Kidney capillary endothelial cell (primary cell): ENCODE measurements around the gene MPRIP.

Source experiments
- DNase-seq: peaks from one replicate; pipeline ENCODE4 v3.0.0-alpha.2; 2018; ENCODE audit warnings: low spot score

MPRIP gene

GRCh38 chr17:17028878-17029535, 13.2 kb upstream of the MPRIP start:
- DNase-seq, result no peak

GRCh38 chr17:17029938-17030337, 12.3 kb upstream of the MPRIP start:
- no peak for DNase-seq

- peak; percentile 89 for DNase-seq
Observed at GRCh38 chr17:17030515-17031211, 11.6 kb upstream of the MPRIP start.

GRCh38 chr17:17032131-17032692, 10.0 kb upstream of the MPRIP start:
- peak; percentile 84 for DNase-seq

GRCh38 chr17:17033466-17033865, 8.8 kb upstream of the MPRIP start:
- no peak for DNase-seq

- no peak for DNase-seq
Observed at GRCh38 chr17:17034026-17034425, 8.2 kb upstream of the MPRIP start.

GRCh38 chr17:17034496-17035075, 7.7 kb upstream of the MPRIP start:
- no peak for DNase-seq

GRCh38 chr17:17035490-17035889, 6.8 kb upstream of the MPRIP start:
- DNase-seq, result no peak

GRCh38 chr17:17035920-17036523, 6.2 kb upstream of the MPRIP start:
- DNase-seq, result no peak

GRCh38 chr17:17036524-17036998, 5.7 kb upstream of the MPRIP start:
- no peak for DNase-seq

GRCh38 chr17:17039911-17040310, 2.3 kb upstream of the MPRIP start:
- DNase-seq, result no peak

- DNase-seq, result peak; percentile 21
Observed at GRCh38 chr17:17041018-17041521, 1.2 kb upstream of the MPRIP start.

- DNase-seq, result peak; percentile 85
Observed at GRCh38 chr17:17041571-17042383, 480 bp upstream of the MPRIP start.

- DNase-seq, result peak; percentile 68
Observed at GRCh38 chr17:17042851-17043460, 699 bp downstream of the MPRIP start.

- DNase-seq, result peak; percentile 33
Observed at GRCh38 chr17:17043461-17044271, 1.4 kb downstream of the MPRIP start.

GRCh38 chr17:17044846-17045561, 2.7 kb downstream of the MPRIP start:
- DNase-seq, result peak; percentile 68

GRCh38 chr17:17048106-17048505, 5.8 kb downstream of the MPRIP start:
- DNase-seq, result no peak

- no peak for DNase-seq
Observed at GRCh38 chr17:17050346-17051345, 8.4 kb downstream of the MPRIP start.
